K562 (cell line): ENCODE measurements around the gene MCC. TPM values are rescaled to one million over a fixed set of nuclear protein-coding genes. Genes with fewer than 3 reads are reported as not detected.

Source experiments
- ATAC-seq: fragments of 200-7000 bp; cut with Tn5 transposase; 3 replicates; pipeline ENCODE4 v1.9.1; 2020; ENCODE audit warnings: moderate library complexity
- BruUV-seq: library from RNA; stranded (reverse); fragments of 400-500 nt; replicated peaks from 2 replicates; lab custom pipeline; 2021; lab: Mats Ljungman, UMichigan
- CTCF ChIA-PET: fragments of 300-600 bp; formaldehyde crosslinking; extraction: SDS; loops from one replicate; lab custom pipeline; 2021; ENCODE audit warnings: low intra/inter-chr PET ratio; lab: Yijun Ruan, JAX
- POLR2A ChIA-PET: fragments of 300-600, 350-650 bp; sonication (Branson Sonifier 250); formaldehyde crosslinking; extraction: SDS; loops from one replicate; lab custom pipeline; 2021; ENCODE audit warnings: antibody characterized with exemption, inconsistent platforms; lab: Yijun Ruan, JAX
- DNase-seq, 4 experiments: peaks; one replicate each; pipeline versions ENCODE4 v3.0.0 to v3.0.0-alpha.2; 2011 to 2018; ENCODE audit warnings: low spot score in 3 of 4, mixed read lengths in 3 of 4; ENCODE audit errors: extremely low read depth in 1 of 4
- FAIRE-seq: peaks from 2 replicates; lab custom pipeline; 2011; peaks lifted over from hg19 to GRCh38; lab: Jason Lieb, UNC
- H2AFZ ChIP-seq: 2 replicates; pipeline ENCODE4 v1.6.0; 2011; ENCODE audit warnings: low read depth, low read length, control low read depth, inconsistent platforms
- H3K27ac ChIP-seq: fragments of 200-600 bp; 3 replicates; pipeline ENCODE4 v1.8.0; 2011; ENCODE audit warnings: low read depth, mild to moderate bottlenecking, control low read depth, inconsistent platforms, low read length, moderate library complexity, mixed read lengths; ENCODE audit errors: extremely low read depth
- H3K27me3 ChIP-seq, 2 experiments: fragments of 300-600 bp in 1 of 2; 2 replicates in 1 of 2; 3 replicates in 1 of 2; pipeline versions ENCODE4 v1.6.0 to v1.8.0; 2011; ENCODE audit warnings: inconsistent platforms in 2 of 2, low read length in 2 of 2, mild to moderate bottlenecking in 1 of 2, mixed read lengths in 1 of 2, moderate library complexity in 1 of 2; ENCODE audit not compliant: control insufficient read depth in 2 of 2, insufficient read depth in 2 of 2
- H3K36me3 ChIP-seq: fragments of 300-600 bp; 3 replicates; pipeline ENCODE4 v1.8.0; 2011; ENCODE audit warnings: mild to moderate bottlenecking, low read length, inconsistent platforms; ENCODE audit not compliant: control insufficient read depth, insufficient read depth
- H3K4me1 ChIP-seq, 2 experiments: fragments of 200-600 bp in 1 of 2; replicated peaks in 1 of 2; 2 replicates in 1 of 2; 3 replicates in 1 of 2; pipeline versions ENCODE4 v1.5.1 to v1.8.0; 2011; ENCODE audit warnings: inconsistent platforms in 2 of 2, low read length in 2 of 2, mild to moderate bottlenecking in 1 of 2, mixed read lengths in 1 of 2, moderate library complexity in 1 of 2; ENCODE audit not compliant: control insufficient read depth in 2 of 2, insufficient read depth in 2 of 2
- H3K4me2 ChIP-seq: 2 replicates; pipeline ENCODE4 v1.6.1; 2011; ENCODE audit warnings: low read length, control low read depth, inconsistent platforms, mixed read lengths; ENCODE audit not compliant: insufficient read depth
- H3K4me3 ChIP-seq: fragments of 200-600 bp; sonication (generic), shearing (Covaris generic); 2 replicates; pipeline ENCODE4 v1.5.1; 2016; ENCODE audit warnings: control low read depth, inconsistent platforms
- H3K79me2 ChIP-seq: fragments of 200-600 bp; 3 replicates; pipeline ENCODE4 v1.8.0; 2011; ENCODE audit warnings: low read length, inconsistent platforms; ENCODE audit not compliant: control insufficient read depth, insufficient read depth
- H3K9ac ChIP-seq, 2 experiments: 2 replicates each; pipeline versions ENCODE4 v1.6.0 to v1.6.1; 2011; ENCODE audit warnings: low read depth in 2 of 2, low read length in 2 of 2, control low read depth in 1 of 2, inconsistent platforms in 1 of 2, mild to moderate bottlenecking in 1 of 2, mixed read lengths in 1 of 2; ENCODE audit not compliant: insufficient read depth in 1 of 2
- H3K9me1 ChIP-seq: one replicate; pipeline ENCODE4 v1.6.0; 2011; ENCODE audit warnings: inconsistent platforms, mild to moderate bottlenecking, low read length, moderate library complexity; ENCODE audit not compliant: control insufficient read depth, insufficient read depth
- H3K9me3 ChIP-seq: replicated peaks from 2 replicates; pipeline ENCODE4 v1.5.1; 2011; ENCODE audit warnings: low read depth, low read length, inconsistent platforms; ENCODE audit not compliant: control insufficient read depth, insufficient read depth
- H4K20me1 ChIP-seq: replicated peaks from 2 replicates; pipeline ENCODE4 v1.6.1; 2011; ENCODE audit warnings: low read length, inconsistent platforms, mixed read lengths; ENCODE audit not compliant: control insufficient read depth, insufficient read depth
- BHLHE40 ChIP-seq: IDR thresholded peaks from 2 replicates; pipeline ENCODE4 v1.6.1; 2011; ENCODE audit warnings: low read length, improper control_type of control experiment
- E2F4 ChIP-seq: sonication (generic); formaldehyde crosslinking; IDR thresholded peaks from 2 replicates; pipeline ENCODE4 v1.8.0; 2022; ENCODE audit warnings: mild to moderate bottlenecking, low read depth, missing genetic modification reagents
- FOXA1 ChIP-seq: fragments of 450-650 bp; IDR thresholded peaks from 2 replicates; pipeline ENCODE4 v1.6.1; 2016; ENCODE audit warnings: mild to moderate bottlenecking, borderline replicate concordance
- HNRNPH1 ChIP-seq: fragments of 200-400 bp; formaldehyde crosslinking; optimal IDR thresholded peaks from 2 replicates; pipeline ENCODE3; 2017; ENCODE audit warnings: low read depth, mild to moderate bottlenecking, low read length, moderate library complexity
- HNRNPLL ChIP-seq: fragments of 200-400 bp; formaldehyde crosslinking; IDR thresholded peaks from 2 replicates; pipeline ENCODE4 v1.6.1; 2017; ENCODE audit warnings: low read length, low read depth, mild to moderate bottlenecking; ENCODE audit not compliant: poor library complexity, severe bottlenecking
- MECOM ChIP-seq: fragments of 250-450 bp; sonication (Bioruptor Pico); IDR thresholded peaks from 2 replicates; pipeline ENCODE4 v1.8.0; 2022; ENCODE audit warnings: inconsistent platforms
- NFYB ChIP-seq: IDR thresholded peaks from 2 replicates; pipeline ENCODE4 v1.6.1; 2011; ENCODE audit warnings: mild to moderate bottlenecking, moderate library complexity; ENCODE audit not compliant: insufficient read length; ENCODE audit errors: extremely low read depth
- PCBP1 ChIP-seq: fragments of 200-400 bp; formaldehyde crosslinking; IDR thresholded peaks from 2 replicates; pipeline ENCODE4 v1.6.1; 2018; ENCODE audit warnings: mild to moderate bottlenecking, low read depth, low read length; ENCODE audit not compliant: poor library complexity, severe bottlenecking
- RFX7 ChIP-seq: fragments of 250-450 bp; sonication (Bioruptor Pico); IDR thresholded peaks from 2 replicates; pipeline ENCODE4 v1.5.1; 2021; ENCODE audit warnings: mild to moderate bottlenecking
- SETDB1 ChIP-seq: IDR thresholded peaks from one replicate; pipeline ENCODE4 v1.6.1; 2012; ENCODE audit warnings: low read length, control low read depth, inconsistent platforms
- TBP ChIP-seq: optimal IDR thresholded peaks from 2 replicates; pipeline ENCODE3; 2011; ENCODE audit warnings: low read depth, low read length, improper control_type of control experiment
- ZBTB2 ChIP-seq: fragments of 450-650 bp; IDR thresholded peaks from 2 replicates; pipeline ENCODE4 v1.6.1; 2016; ENCODE audit warnings: antibody characterized with exemption
- ZKSCAN3 ChIP-seq: fragments of 250-450 bp; sonication (Bioruptor Pico); IDR thresholded peaks from 2 replicates; pipeline ENCODE4 v1.4.0; 2020
- ZNF766 ChIP-seq: fragments of 200-800 bp; sonication (Bioruptor generic); conservative IDR thresholded peaks from 2 replicates; pipeline ENCODE4 v1.6.1; 2016; ENCODE audit warnings: missing genetic modification characterization, missing compliant biosample characterization
- ZNF778 ChIP-seq: fragments of 450-650 bp; formaldehyde crosslinking; IDR thresholded peaks from 2 replicates; pipeline ENCODE4 v1.4.0; 2020; ENCODE audit warnings: mild to moderate bottlenecking, moderate library complexity
- WGBS: fragments of 100-300 bp; shearing (Covaris generic); methylation state at CpG from one replicate; pipeline ENCODE4 v1.1.6; 2016; ENCODE audit warnings: low coverage, mixed read lengths; ENCODE audit not compliant: insufficient coverage; ENCODE audit errors: missing lambda C conversion rate; 5-methylcytosine and 5-hydroxymethylcytosine counted together
- in situ Hi-C: fragments of 300-500 bp; cut with MboI; formaldehyde crosslinking; loops from 4 replicates; pipeline ENCODE4 v1.15.0; 2018; ENCODE audit warnings: inconsistent platforms, mixed read lengths
- intact Hi-C: fragments of 100-400 bp; cut with micrococcal nuclease; formaldehyde crosslinking; loops from 2 replicates; pipeline ENCODE4 v1.14.2; 2022
- polyA plus RNA-seq, 8 experiments: library from polyadenylated mRNA; depleted of rRNA in 4 of 8; stranded (reverse) in 5 of 8; unstranded in 3 of 8; fragments of >200 nt; fragmentation: Nextera tagmentation in 2 of 8; fragmentation: Illumina TruSeq in 1 of 8; extraction: Ambion mirVana in 2 of 8; extraction: Trizol in 1 of 8; gene quantifications; 2 replicates each; pipeline versions ENCODE4 v1.2.1 to v1.2.3, GENCODE V29; 2011 to 2014; ENCODE audit warnings: inconsistent platforms in 1 of 8, missing spikeins in 1 of 8
- total RNA-seq, 7 experiments: library from RNA; depleted of rRNA in 6 of 7; stranded (reverse); fragments of >200 nt in 6 of 7; fragmentation: Illumina TruSeq in 2 of 7; extraction: Trizol in 2 of 7; gene quantifications; 2 replicates each; pipeline versions ENCODE4 v1.2.1 to v1.2.3, GENCODE V29; 2011 to 2021; ENCODE audit warnings: low replicate concordance in 1 of 7

Gene MCC
- total and polyA plus RNA-seq, 9 of the 15 experiments (the other 6 are each of a cell fraction or from before 2014, with no cell fraction given) = 0.04 to 0.24 (median 0.06) TPM; not detected in 1

GRCh38 chr5:113384782-113385285, 103.4 kb downstream of the MCC start:
- Histone ChIP-seq H3K9me3 (no peaks in the 10 kb centered on the region), H3K27ac (no peak overlapping the region), H3K9me1 (no peaks in the 10 kb centered on the region), H3K79me2 (no peaks in the 10 kb centered on the region), H3K4me3 (no peak overlapping the region), H3K4me2 (no peak overlapping the region), H4K20me1 (no peaks in the 10 kb centered on the region), H3K9ac (no peak overlapping the region), H3K4me1 (no peaks in the 10 kb centered on the region), H2AFZ (no peak overlapping the region), H3K36me3 (no peaks in the 10 kb centered on the region)
- ChIA-PET POLR2A (no interaction called here), CTCF (no interaction called here)
- no TSS peak for BruUV-seq
- DNase-seq (no peak), FAIRE-seq (no peak), ATAC-seq (no peak)
- WGBS = 0% methylated on average over 4 of the region's 4 CpGs
- no peak for TF ChIP-seq SETDB1
- TF ChIP-seq PCBP1 = no peak
- TF ChIP-seq FOXA1 = no peak
- no peak for TF ChIP-seq ZNF766 (CRISPR knock-in tag)
- TF ChIP-seq ZNF778 (CRISPR knock-in tag) = no peak
- TF ChIP-seq BHLHE40 = no peak
- no peak for TF ChIP-seq E2F4
- TF ChIP-seq HNRNPLL = no peak
- TF ChIP-seq HNRNPH1 = no peak
- TF ChIP-seq ZBTB2 = no peak
- TF ChIP-seq MECOM (CRISPR knock-in tag) = no peak
- no peak for TF ChIP-seq ZKSCAN3
- no peak for TF ChIP-seq TBP
- no peak for TF ChIP-seq NFYB
- no peak for TF ChIP-seq RFX7
- TF ChIP-seq, all 486 proteins: peak for 0
- in situ Hi-C loops (no loop called here), intact Hi-C loops (no loop called here)
- peaks cover 2 to 4% of the 10 kb centered on the region in 2 experiments; a peak in 2 of 5 replicates for H3K27me3 ChIP-seq
